ENCODE results near the gene AGXT2.

The AGXT2 gene

DNA sequence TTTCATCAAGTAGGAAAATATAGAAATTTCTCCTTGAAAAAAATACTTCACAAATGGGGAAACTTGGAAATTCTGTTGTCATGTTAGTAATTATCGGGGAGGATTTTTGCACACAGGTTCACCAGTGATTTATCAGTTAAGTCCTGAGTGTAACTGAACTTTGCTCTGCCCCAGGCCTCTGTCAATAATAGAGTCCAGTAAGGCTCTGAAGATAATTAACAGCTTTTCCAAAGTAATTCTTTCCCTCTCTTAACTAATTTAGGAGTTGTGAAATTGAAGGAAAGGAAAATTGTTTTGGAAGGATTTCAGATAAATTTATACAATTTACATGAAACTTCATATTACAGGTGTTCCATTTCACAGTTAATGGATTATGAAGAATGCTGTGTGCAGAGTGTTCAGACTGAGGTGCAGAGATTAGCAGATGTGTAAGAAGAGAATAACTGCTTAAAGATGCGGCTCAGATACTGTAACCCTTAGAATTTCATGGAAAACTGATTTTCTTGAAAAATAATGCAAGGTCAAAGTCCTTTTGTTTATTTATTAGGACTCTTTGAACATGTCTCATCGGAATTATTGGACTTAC is 2.9 kb upstream of the AGXT2 start:
- Histone ChIP-seq H3F3A (ENCODE audit: control insufficient read depth, insufficient read depth) (no peaks in the 10 kb centered on the region), H3K27me3 (ENCODE audit: control insufficient read depth, low read length) (no peaks in the 10 kb centered on the region), H3K27ac (ENCODE audit: low read depth, low read length) (no peak overlapping the region), H3K9me3 (ENCODE audit: control insufficient read depth, insufficient read depth, low read length) (no peaks in the 10 kb centered on the region), H3K4me1 (ENCODE audit: control insufficient read depth, low read length) (no peaks in the 10 kb centered on the region), H4K20me1 (ENCODE audit: control insufficient read depth, insufficient read depth, low read depth, low read length) (no peaks in the 10 kb centered on the region), H3K4me2 (ENCODE audit: low read length) (no peak overlapping the region), H3K9me2 (replicated peaks; ENCODE audit: control insufficient read depth, low read length) (no peaks in the 10 kb centered on the region), H3K79me2 (ENCODE audit: control insufficient read depth, low read length) (no peaks in the 10 kb centered on the region), H3K4me3 (ENCODE audit: low read length) (no peak overlapping the region), H3K36me3 (ENCODE audit: control insufficient read depth, low read length) (no peaks in the 10 kb centered on the region)
- no peak for TF ChIP-seq EZH2phosphoT487 (IDR thresholded peaks at IDR 0.05; ENCODE audit: borderline replicate concordance, low read length)
- TF ChIP-seq CTCF (IDR thresholded peaks at IDR 0.05; ENCODE audit: low read depth, low read length, poor library complexity, severe bottlenecking) = no peak

- H3K79me2 ChIP-seq (ENCODE audit: control insufficient read depth, low read length) = no peaks in the 10 kb centered on the region
- H3K9me3 ChIP-seq (ENCODE audit: control insufficient read depth, insufficient read depth, low read length) = no peaks in the 10 kb centered on the region
- H3K4me2 ChIP-seq (ENCODE audit: low read length) = no peak overlapping the region
- H3K9me2 ChIP-seq (replicated peaks; ENCODE audit: control insufficient read depth, low read length) = no peaks in the 10 kb centered on the region
- H3K27me3 ChIP-seq (ENCODE audit: control insufficient read depth, low read length) = no peaks in the 10 kb centered on the region
- no peaks in the 10 kb centered on the region for H3K36me3 ChIP-seq (ENCODE audit: control insufficient read depth, low read length)
- no peaks in the 10 kb centered on the region for H3F3A ChIP-seq (ENCODE audit: control insufficient read depth, insufficient read depth)
- TF ChIP-seq EZH2phosphoT487 (IDR thresholded peaks at IDR 0.05; ENCODE audit: borderline replicate concordance, low read length) = no peak
- TF ChIP-seq CTCF (IDR thresholded peaks at IDR 0.05; ENCODE audit: low read depth, low read length, poor library complexity, severe bottlenecking) = no peak
- H4K20me1 ChIP-seq (ENCODE audit: control insufficient read depth, insufficient read depth, low read depth, low read length) = no peaks in the 10 kb centered on the region
- no peak overlapping the region for H3K4me3 ChIP-seq (ENCODE audit: low read length)
- H3K4me1 ChIP-seq (ENCODE audit: control insufficient read depth, low read length) = no peaks in the 10 kb centered on the region
- no peak overlapping the region for H3K27ac ChIP-seq (ENCODE audit: low read depth, low read length)
These were observed 1.2 kb upstream of the AGXT2 start for GRCh38 chr5:35048910-35049309.

DNA sequence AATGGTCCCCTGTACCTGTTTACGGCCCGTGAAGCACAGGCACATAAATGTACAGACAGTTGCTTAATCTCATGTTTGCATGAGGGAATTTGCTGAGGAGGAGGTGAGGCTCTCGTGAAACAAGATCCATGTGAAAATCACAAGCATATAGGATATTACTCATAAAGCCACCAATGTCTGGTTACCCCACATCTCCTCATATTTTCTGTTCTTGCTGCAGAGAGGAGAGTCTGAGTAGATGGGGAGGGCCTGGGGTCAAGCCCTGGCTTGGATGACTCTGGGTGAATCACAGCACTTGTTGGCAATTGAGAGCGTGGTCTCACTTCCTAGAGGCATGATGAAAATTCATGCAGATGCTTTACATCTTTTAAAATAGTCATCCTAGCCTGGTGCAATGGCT is 975 bp downstream of the AGXT2 start:
- Histone ChIP-seq H3K4me2 (ENCODE audit: low read length) (no peak overlapping the region), H3K4me1 (ENCODE audit: control insufficient read depth, low read length) (no peaks in the 10 kb centered on the region), H4K20me1 (ENCODE audit: control insufficient read depth, insufficient read depth, low read depth, low read length) (no peaks in the 10 kb centered on the region), H3K9me2 (replicated peaks; ENCODE audit: control insufficient read depth, low read length) (no peaks in the 10 kb centered on the region), H3K27me3 (ENCODE audit: control insufficient read depth, low read length) (no peaks in the 10 kb centered on the region), H3K36me3 (ENCODE audit: control insufficient read depth, low read length) (no peaks in the 10 kb centered on the region), H3K4me3 (ENCODE audit: low read length) (no peak overlapping the region), H3F3A (ENCODE audit: control insufficient read depth, insufficient read depth) (no peaks in the 10 kb centered on the region), H3K79me2 (ENCODE audit: control insufficient read depth, low read length) (no peaks in the 10 kb centered on the region), H3K9me3 (ENCODE audit: control insufficient read depth, insufficient read depth, low read length) (no peaks in the 10 kb centered on the region), H3K27ac (ENCODE audit: low read depth, low read length) (no peak overlapping the region)
- TF ChIP-seq EZH2phosphoT487 (IDR thresholded peaks at IDR 0.05; ENCODE audit: borderline replicate concordance, low read length) = no peak
- TF ChIP-seq CTCF (IDR thresholded peaks at IDR 0.05; ENCODE audit: low read depth, low read length, poor library complexity, severe bottlenecking) = no peak
